Fibroblast of lung (primary cell): Measurements from ENCODE around the gene PHOX2B.

Source experiments
- CTCF ChIP-seq, 2 donors: IDR thresholded peaks in 1 of 2; conservative IDR thresholded peaks in 1 of 2; 1 replicate in 1 of 2; 2 replicates in 1 of 2; pipeline ENCODE4 v1.5.1; 2011 to 2012; ENCODE audit warnings: low read length in 2 of 2, control low read depth in 1 of 2, inconsistent platforms in 1 of 2, low read depth in 1 of 2, mild to moderate bottlenecking in 1 of 2
- EZH2 ChIP-seq: IDR thresholded peaks from 2 replicates; pipeline ENCODE4 v1.5.1; 2012; ENCODE audit warnings: low read length, control low read depth, mild to moderate bottlenecking; ENCODE audit errors: missing control alignments

- TF ChIP-seq CTCF (conservative IDR thresholded peaks at IDR 0.05 in 1 of 2, IDR thresholded peaks at IDR 0.05 in 1 of 2; ENCODE audit: low read depth in 1 of 2, low read length in 2 of 2) = no peak
- TF ChIP-seq EZH2 = no peak
Observed at GRCh38 chr4:41753942-41754341, 5.4 kb upstream of the PHOX2B start.
